ENCODE data around the gene BRICD5. TPM values are rescaled to one million over a fixed set of nuclear protein-coding genes. Genes with fewer than 3 reads are reported as not detected.

BRICD5 gene
- total RNA-seq, 3 donors from 2014 or later, result 8.4 to 12.3 (median 12.1) TPM

- Histone ChIP-seq H3K36me3 (ENCODE audit: low read depth) (peaks cover 7% of the 10 kb centered on the region), H3K4me3 (no peak overlapping the region), H3K4me1 (ENCODE audit: low read depth) (peaks cover 22% of the 10 kb centered on the region), H3K9me3 (no peaks in the 10 kb centered on the region)
- intact Hi-C loops (cut with DNase I, micrococcal nuclease), result no loop called here
- TF ChIP-seq, protein P1, sequence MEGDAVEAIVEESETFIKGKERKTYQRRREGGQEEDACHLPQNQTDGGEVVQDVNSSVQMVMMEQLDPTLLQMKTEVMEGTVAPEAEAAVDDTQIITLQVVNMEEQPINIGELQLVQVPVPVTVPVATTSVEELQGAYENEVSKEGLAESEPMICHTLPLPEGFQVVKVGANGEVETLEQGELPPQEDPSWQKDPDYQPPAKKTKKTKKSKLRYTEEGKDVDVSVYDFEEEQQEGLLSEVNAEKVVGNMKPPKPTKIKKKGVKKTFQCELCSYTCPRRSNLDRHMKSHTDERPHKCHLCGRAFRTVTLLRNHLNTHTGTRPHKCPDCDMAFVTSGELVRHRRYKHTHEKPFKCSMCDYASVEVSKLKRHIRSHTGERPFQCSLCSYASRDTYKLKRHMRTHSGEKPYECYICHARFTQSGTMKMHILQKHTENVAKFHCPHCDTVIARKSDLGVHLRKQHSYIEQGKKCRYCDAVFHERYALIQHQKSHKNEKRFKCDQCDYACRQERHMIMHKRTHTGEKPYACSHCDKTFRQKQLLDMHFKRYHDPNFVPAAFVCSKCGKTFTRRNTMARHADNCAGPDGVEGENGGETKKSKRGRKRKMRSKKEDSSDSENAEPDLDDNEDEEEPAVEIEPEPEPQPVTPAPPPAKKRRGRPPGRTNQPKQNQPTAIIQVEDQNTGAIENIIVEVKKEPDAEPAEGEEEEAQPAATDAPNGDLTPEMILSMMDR (IDR thresholded peaks at IDR 0.05), result no peak
- no peak for ATAC-seq
- DNase-seq, result no peak
These were observed 17.6 kb upstream of the BRICD5 start for GRCh38 chr16:2228161-2228824.

- intact Hi-C loops (cut with DNase I, micrococcal nuclease), result no loop called here
- ATAC-seq (no peak), DNase-seq (no peak)
- Histone ChIP-seq H3K4me1 (ENCODE audit: low read depth) (peaks cover 23% of the 10 kb centered on the region), H3K4me3 (no peak overlapping the region), H3K36me3 (ENCODE audit: low read depth) (peaks cover 4% of the 10 kb centered on the region), H3K9me3 (no peaks in the 10 kb centered on the region)
- TF ChIP-seq, protein P1 (IDR thresholded peaks at IDR 0.05), result no peak
These were observed 16.3 kb upstream of the BRICD5 start for GRCh38 chr16:2226918-2227317.

GRCh38 chr16:2226245-2226793 is 15.7 kb upstream of the BRICD5 start:
- H3K36me3 ChIP-seq (ENCODE audit: low read depth), result peaks cover 4% of the 10 kb centered on the region
- ATAC-seq (no peak), DNase-seq (peak in 2 of 3 donors; percentile 49 to 57)
- no peak overlapping the region for H3K4me3 ChIP-seq
- intact Hi-C loops (cut with DNase I, micrococcal nuclease), result no loop called here
- peaks cover 23% of the 10 kb centered on the region for H3K4me1 ChIP-seq (ENCODE audit: low read depth)
- H3K9me3 ChIP-seq, result no peaks in the 10 kb centered on the region
- TF ChIP-seq, protein P1 (IDR thresholded peaks at IDR 0.05), result no peak

DNA sequence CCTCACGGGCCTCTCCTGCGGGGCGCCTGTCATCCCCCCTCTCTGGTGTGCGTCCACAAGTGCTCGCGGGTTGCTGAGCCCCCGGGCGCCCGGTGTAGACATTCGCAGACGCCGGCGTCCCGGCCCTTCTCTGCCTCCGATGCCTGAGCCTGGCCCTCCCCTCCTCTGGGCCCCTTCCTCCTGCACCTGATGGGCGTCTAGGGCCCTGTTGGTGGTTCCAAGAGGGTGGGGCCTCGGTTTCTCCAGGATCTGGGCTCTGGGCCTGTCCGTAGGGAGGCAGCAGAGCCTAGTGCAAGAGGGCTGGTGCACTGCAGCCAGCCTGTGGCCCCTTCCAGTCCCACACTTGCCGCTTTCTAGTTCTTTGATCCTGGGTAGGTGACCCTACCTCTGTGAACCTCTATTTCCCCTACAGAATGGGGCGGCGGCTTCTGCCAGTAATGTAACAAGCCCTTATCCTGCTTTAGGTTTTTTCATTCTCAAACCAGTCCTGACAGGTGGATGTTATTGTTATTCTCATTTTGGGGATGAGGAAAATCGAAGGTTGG is 13.4 kb upstream of the BRICD5 start:
- peak; percentile 60 to 75 (median 74) for DNase-seq
- ATAC-seq, result peak; percentile 64
- Histone ChIP-seq H3K4me1 (ENCODE audit: low read depth) (peaks cover 23% of the 10 kb centered on the region), H3K4me3 (peak overlapping the region; percentile 38), H3K36me3 (ENCODE audit: low read depth) (peaks cover 4% of the 10 kb centered on the region), H3K9me3 (no peaks in the 10 kb centered on the region)
- intact Hi-C loops (cut with DNase I, micrococcal nuclease), result no loop called here
- TF ChIP-seq, protein P1 (IDR thresholded peaks at IDR 0.05), result no peak

GRCh38 chr16:2223221-2223941 is 12.7 kb upstream of the BRICD5 start, which contains the start of gene E4F1:
Gene E4F1 (plus strand): TSS chr16:2223591. CDS start chr16:2223614, 23 bp downstream.
- peak; percentile 100 for DNase-seq
- intact Hi-C loops (cut with DNase I, micrococcal nuclease), result no loop called here

More at GRCh38 chr16:2223221-2223941, 12.7 kb upstream of the BRICD5 start, which contains the start of gene E4F1:
- no peaks in the 10 kb centered on the region for H3K36me3 ChIP-seq (ENCODE audit: low read depth)
- peak within 1 kb of the TSS; percentile 38 for H3K4me3 ChIP-seq
- no peaks in the 10 kb centered on the region for H3K9me3 ChIP-seq
- peak; percentile 97 for ATAC-seq
- H3K4me1 ChIP-seq (ENCODE audit: low read depth), result peaks cover 23% of the 10 kb centered on the region
- TF ChIP-seq, protein P1 (IDR thresholded peaks at IDR 0.05), result peak; percentile 17

All from mucosa of descending colon (tissue), 3 donors.